SK-N-SH treated with all-trans-retinoic acid at 6 μM for 48 hours (cell line): ENCODE results near the gene FOXJ3.
"Not testable (repeated sequence)": the region's sequence is repeated elsewhere in the genome, so short reads cannot be mapped to it uniquely, and the experiment has no call there.

ENCODE experiments used
- ATAC-seq: fragments of 200-7000 bp; cut with Tn5 transposase; 3 replicates; pipeline ENCODE4 v1.9.1; 2020; ENCODE audit warnings: mild to moderate bottlenecking, moderate library complexity
- ARNTL ChIP-seq: fragments of 450-650 bp; formaldehyde crosslinking; IDR thresholded peaks from 2 replicates; pipeline ENCODE4 v1.5.0; 2020; ENCODE audit warnings: low read depth, mild to moderate bottlenecking, moderate library complexity, borderline replicate concordance
- BACH2 ChIP-seq: fragments of 250-450 bp; sonication (Bioruptor Pico); IDR thresholded peaks from 2 replicates; pipeline ENCODE4 v1.9.0; 2021; ENCODE audit warnings: mild to moderate bottlenecking, borderline replicate concordance
- CREB5 ChIP-seq: fragments of 250-450 bp; sonication (Bioruptor Pico); IDR thresholded peaks from 2 replicates; pipeline ENCODE4 v1.5.1; 2020; ENCODE audit warnings: low read depth, mild to moderate bottlenecking, moderate library complexity
- CSDC2 ChIP-seq: fragments of 250-450 bp; sonication (Bioruptor Pico); IDR thresholded peaks from 2 replicates; pipeline ENCODE4 v1.5.0; 2020; ENCODE audit warnings: mild to moderate bottlenecking, moderate library complexity
- CSRNP3 ChIP-seq: fragments of 250-450 bp; sonication (Bioruptor Pico); IDR thresholded peaks from 2 replicates; pipeline ENCODE4 v1.5.1; 2021; ENCODE audit warnings: mild to moderate bottlenecking, moderate library complexity
- ESRRG ChIP-seq: fragments of 250-450 bp; sonication (Bioruptor Pico); IDR thresholded peaks from 2 replicates; pipeline ENCODE4 v1.6.1; 2021; ENCODE audit warnings: mild to moderate bottlenecking
- GLIS3 ChIP-seq: fragments of 250-450 bp; sonication (Bioruptor Pico); IDR thresholded peaks from 2 replicates; pipeline ENCODE4 v1.5.0; 2020; ENCODE audit warnings: mild to moderate bottlenecking, moderate library complexity
- ISL1 ChIP-seq: fragments of 250-450 bp; sonication (Bioruptor Pico); IDR thresholded peaks from 2 replicates; pipeline ENCODE4 v2.1.2; 2022; ENCODE audit warnings: mild to moderate bottlenecking, moderate library complexity
- OSR1 ChIP-seq: fragments of 250-450 bp; sonication (Bioruptor Pico); IDR thresholded peaks from 2 replicates; pipeline ENCODE4 v1.8.0; 2022; ENCODE audit warnings: moderate library complexity, mild to moderate bottlenecking, inconsistent platforms
- PATZ1 ChIP-seq: fragments of 250-450 bp; sonication (Bioruptor Pico); IDR thresholded peaks from 2 replicates; pipeline ENCODE4 v1.8.0; 2020; ENCODE audit warnings: mild to moderate bottlenecking, moderate library complexity, borderline replicate concordance
- POU6F1 ChIP-seq: fragments of 250-450 bp; sonication (Bioruptor Pico); IDR thresholded peaks from 2 replicates; pipeline ENCODE4 v1.8.0; 2021; ENCODE audit warnings: low read depth, mild to moderate bottlenecking, moderate library complexity, borderline replicate concordance
- PPARA ChIP-seq: fragments of 250-450 bp; sonication (Bioruptor Pico); IDR thresholded peaks from 2 replicates; pipeline ENCODE4 v1.5.0; 2020; ENCODE audit warnings: mild to moderate bottlenecking, borderline replicate concordance
- RARB ChIP-seq: fragments of 250-450 bp; sonication (Bioruptor Pico); IDR thresholded peaks from 2 replicates; pipeline ENCODE4 v1.8.0; 2021; ENCODE audit warnings: mild to moderate bottlenecking, moderate library complexity
- SNAI2 ChIP-seq: fragments of 250-450 bp; sonication (Bioruptor Pico); IDR thresholded peaks from 2 replicates; pipeline ENCODE4 v1.5.0; 2020; ENCODE audit warnings: mild to moderate bottlenecking, moderate library complexity
- TOX ChIP-seq: fragments of 250-450 bp; sonication (Bioruptor Pico); IDR thresholded peaks from 2 replicates; pipeline ENCODE4 v1.8.0; 2021; ENCODE audit warnings: mild to moderate bottlenecking, moderate library complexity, borderline replicate concordance
- ZC3H10 ChIP-seq: fragments of 250-450 bp; sonication (Bioruptor Pico); IDR thresholded peaks from 2 replicates; pipeline ENCODE4 v1.5.1; 2021; ENCODE audit warnings: mild to moderate bottlenecking, moderate library complexity
- ZFP3 ChIP-seq: fragments of 250-450 bp; sonication (Bioruptor Pico); IDR thresholded peaks from 2 replicates; pipeline ENCODE4 v1.5.0; 2020; ENCODE audit warnings: mild to moderate bottlenecking, moderate library complexity
- ZFP30 ChIP-seq: fragments of 450-650 bp; formaldehyde crosslinking; IDR thresholded peaks from 2 replicates; pipeline ENCODE4 v1.5.0; 2022; ENCODE audit warnings: mild to moderate bottlenecking, moderate library complexity
- ZNF565 ChIP-seq: fragments of 450-650 bp; formaldehyde crosslinking; conservative IDR thresholded peaks from 2 replicates; pipeline ENCODE4 v1.5.0; 2020; ENCODE audit warnings: low read depth, mild to moderate bottlenecking, moderate library complexity
- ZNF70 ChIP-seq: fragments of 450-650 bp; formaldehyde crosslinking; IDR thresholded peaks from 2 replicates; pipeline ENCODE4 v1.5.0; 2020; ENCODE audit warnings: mild to moderate bottlenecking, moderate library complexity
- ZNF8 ChIP-seq: fragments of 450-650 bp; formaldehyde crosslinking; IDR thresholded peaks from 2 replicates; pipeline ENCODE4 v1.5.0; 2020; ENCODE audit warnings: mild to moderate bottlenecking, moderate library complexity
- TF ChIP-seq, protein P1 (sequence below): fragments of 250-450 bp; sonication (Bioruptor Pico); IDR thresholded peaks from 2 replicates; pipeline ENCODE4 v1.5.0; 2020; ENCODE audit warnings: mild to moderate bottlenecking, moderate library complexity

The FOXJ3 gene

DNA sequence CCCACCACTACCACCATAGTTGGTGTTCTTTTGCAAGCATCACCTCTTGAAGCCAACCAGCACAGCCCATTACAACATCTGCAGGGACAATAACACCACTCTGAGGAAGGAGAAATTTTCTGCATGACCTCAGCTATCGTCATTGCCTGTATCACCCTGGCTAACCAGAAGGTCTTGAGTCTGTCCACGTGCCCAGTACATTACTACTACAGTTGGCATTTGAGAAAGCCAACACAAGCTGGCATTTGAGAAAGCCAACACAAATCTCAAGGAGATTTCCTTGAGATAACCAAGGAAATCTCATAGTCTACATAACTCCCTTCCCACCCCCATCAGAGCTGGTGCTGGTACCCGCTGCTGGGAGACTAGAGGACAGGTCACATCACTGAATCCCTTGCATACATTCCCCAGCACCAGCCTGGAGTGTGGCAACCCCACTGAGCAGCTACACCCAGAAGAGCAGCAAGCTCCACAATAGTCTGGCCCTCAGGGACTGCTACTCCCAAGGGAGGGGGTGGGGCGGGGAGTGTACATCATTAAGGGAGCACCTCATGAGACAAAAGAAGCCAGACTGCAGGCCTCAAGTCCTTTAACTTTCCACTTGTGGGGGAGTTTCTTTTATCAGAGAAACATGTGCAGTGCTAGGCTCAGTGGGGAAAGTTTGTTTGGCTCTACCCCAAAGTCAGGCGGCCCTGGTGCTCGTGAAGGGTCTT, 124.5 kb downstream of the FOXJ3 start:
- TF ChIP-seq TOX (CRISPR knock-in tag) (no peak), ZNF565 (CRISPR knock-in tag) (no peak), ZNF70 (CRISPR knock-in tag) (no peak)
- ATAC-seq, result no peak

GRCh38 chr1:42209526-42210251, 125.3 kb downstream of the FOXJ3 start:
- no peak for ATAC-seq
- TF ChIP-seq PPARA (CRISPR knock-in tag) (no peak), ISL1 (CRISPR knock-in tag) (no peak)

DNA sequence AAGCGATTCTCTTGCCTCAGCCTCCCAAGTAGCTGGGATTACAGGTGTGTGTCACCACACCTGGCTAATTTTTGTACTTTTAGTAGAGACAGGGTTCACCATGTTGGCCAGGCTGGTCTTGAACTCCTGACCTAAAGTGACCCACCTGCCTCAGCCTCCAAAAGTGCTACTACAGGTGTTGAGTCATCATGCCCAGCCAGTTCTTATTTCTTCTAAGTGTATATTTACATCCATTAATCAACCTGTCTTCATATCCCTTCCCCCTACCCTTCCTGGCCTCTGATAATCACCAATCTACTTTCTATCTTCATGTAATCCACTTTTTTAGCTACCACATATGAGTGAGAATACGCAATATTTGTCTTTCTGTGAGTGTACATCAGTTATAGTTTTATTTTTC, 128.1 kb downstream of the FOXJ3 start:
- not testable (repeated sequence) for ATAC-seq

DNA sequence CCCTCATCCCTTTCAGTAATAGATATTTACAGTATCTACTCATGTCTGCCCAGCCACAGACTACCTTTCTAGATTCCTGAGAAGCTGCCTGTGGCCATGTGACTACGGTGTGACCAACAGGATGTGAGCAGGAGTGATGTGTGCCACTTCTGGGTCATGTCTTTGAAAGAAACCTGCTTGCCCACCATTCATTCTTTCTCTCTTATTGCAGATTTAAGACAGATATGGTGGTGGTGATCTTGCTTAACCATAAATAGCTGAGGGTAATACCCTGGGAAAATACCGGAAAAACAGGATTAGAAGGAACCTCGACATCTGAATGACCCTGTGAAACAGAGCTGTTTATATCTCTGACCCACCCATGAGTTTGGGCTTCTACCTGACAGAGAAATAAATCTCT, 128.9 kb downstream of the FOXJ3 start:
- TF ChIP-seq ESRRG (CRISPR knock-in tag) (no peak), ZFP30 (no peak), ZNF70 (CRISPR knock-in tag) (no peak), RARB (CRISPR knock-in tag) (no peak), GLIS3 (CRISPR knock-in tag) (no peak), PPARA (CRISPR knock-in tag) (no peak), PATZ1 (CRISPR knock-in tag) (no peak), CREB5 (CRISPR knock-in tag) (no peak), TOX (CRISPR knock-in tag) (no peak), ARNTL (CRISPR knock-in tag) (no peak), OSR1 (CRISPR knock-in tag) (no peak), SNAI2 (CRISPR knock-in tag) (no peak), ZNF565 (CRISPR knock-in tag) (no peak), ZFP3 (no peak), BACH2 (CRISPR knock-in tag) (no peak), CSDC2 (no peak), ZC3H10 (CRISPR knock-in tag) (no peak)
- TF ChIP-seq, protein P1, sequence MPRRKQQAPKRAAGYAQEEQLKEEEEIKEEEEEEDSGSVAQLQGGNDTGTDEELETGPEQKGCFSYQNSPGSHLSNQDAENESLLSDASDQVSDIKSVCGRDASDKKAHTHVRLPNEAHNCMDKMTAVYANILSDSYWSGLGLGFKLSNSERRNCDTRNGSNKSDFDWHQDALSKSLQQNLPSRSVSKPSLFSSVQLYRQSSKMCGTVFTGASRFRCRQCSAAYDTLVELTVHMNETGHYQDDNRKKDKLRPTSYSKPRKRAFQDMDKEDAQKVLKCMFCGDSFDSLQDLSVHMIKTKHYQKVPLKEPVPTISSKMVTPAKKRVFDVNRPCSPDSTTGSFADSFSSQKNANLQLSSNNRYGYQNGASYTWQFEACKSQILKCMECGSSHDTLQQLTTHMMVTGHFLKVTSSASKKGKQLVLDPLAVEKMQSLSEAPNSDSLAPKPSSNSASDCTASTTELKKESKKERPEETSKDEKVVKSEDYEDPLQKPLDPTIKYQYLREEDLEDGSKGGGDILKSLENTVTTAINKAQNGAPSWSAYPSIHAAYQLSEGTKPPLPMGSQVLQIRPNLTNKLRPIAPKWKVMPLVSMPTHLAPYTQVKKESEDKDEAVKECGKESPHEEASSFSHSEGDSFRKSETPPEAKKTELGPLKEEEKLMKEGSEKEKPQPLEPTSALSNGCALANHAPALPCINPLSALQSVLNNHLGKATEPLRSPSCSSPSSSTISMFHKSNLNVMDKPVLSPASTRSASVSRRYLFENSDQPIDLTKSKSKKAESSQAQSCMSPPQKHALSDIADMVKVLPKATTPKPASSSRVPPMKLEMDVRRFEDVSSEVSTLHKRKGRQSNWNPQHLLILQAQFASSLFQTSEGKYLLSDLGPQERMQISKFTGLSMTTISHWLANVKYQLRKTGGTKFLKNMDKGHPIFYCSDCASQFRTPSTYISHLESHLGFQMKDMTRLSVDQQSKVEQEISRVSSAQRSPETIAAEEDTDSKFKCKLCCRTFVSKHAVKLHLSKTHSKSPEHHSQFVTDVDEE, result no peak
- TF ChIP-seq, all 23 proteins: peak for 0
- ATAC-seq, result no peak

DNA sequence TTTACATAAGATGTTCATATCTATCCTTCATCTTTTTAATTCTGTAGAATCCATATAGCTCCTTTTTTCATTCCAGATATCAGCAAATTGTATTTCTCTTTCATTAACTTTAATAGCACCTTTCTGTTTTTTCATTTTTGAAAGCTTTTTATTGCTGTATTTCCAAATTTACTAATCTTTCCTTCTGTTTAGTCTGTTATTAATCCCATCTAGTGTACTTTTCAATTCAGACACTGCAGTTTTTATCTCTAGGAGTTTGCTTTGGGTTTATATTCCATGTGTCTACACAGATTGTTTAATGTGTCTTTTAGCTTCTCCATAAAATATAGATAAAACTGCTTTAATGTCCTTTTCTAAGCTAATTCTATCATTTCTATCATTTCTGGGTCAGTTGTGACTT, 133.0 kb downstream of the FOXJ3 start:
- no peak for TF ChIP-seq CSDC2
- peak; percentile 94 for TF ChIP-seq ZFP30
- no peak for ATAC-seq

DNA sequence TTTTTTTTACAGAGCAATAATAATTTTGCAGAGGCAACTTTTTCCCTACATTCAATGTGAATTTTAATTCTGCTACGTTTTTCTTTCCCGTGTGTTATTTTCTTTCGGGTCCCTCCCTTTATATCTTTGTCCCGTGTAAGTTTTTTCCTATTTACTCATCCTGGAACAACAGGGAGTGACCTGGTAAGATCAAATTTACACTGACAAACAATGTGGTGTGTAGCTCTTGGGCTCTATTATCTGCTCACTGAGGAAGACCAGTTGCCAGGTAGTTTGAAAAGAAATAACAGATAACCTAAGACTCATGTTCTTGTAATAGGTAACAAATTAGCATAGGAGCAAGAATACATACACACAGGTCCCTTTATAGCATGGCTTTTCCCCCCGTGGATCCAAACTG, 136.8 kb downstream of the FOXJ3 start:
- ATAC-seq, result no peak
- TF ChIP-seq TOX (CRISPR knock-in tag), result no peak
- no peak for TF ChIP-seq CSRNP3 (CRISPR knock-in tag)
- no peak for TF ChIP-seq ZNF8 (CRISPR knock-in tag)
- no peak for TF ChIP-seq POU6F1
- no peak for TF ChIP-seq SNAI2 (CRISPR knock-in tag)
- no peak for TF ChIP-seq GLIS3 (CRISPR knock-in tag)
- TF ChIP-seq PATZ1 (CRISPR knock-in tag), result no peak
